ENCODE measurements around the gene CEMP1.

CEMP1 gene

DNA sequence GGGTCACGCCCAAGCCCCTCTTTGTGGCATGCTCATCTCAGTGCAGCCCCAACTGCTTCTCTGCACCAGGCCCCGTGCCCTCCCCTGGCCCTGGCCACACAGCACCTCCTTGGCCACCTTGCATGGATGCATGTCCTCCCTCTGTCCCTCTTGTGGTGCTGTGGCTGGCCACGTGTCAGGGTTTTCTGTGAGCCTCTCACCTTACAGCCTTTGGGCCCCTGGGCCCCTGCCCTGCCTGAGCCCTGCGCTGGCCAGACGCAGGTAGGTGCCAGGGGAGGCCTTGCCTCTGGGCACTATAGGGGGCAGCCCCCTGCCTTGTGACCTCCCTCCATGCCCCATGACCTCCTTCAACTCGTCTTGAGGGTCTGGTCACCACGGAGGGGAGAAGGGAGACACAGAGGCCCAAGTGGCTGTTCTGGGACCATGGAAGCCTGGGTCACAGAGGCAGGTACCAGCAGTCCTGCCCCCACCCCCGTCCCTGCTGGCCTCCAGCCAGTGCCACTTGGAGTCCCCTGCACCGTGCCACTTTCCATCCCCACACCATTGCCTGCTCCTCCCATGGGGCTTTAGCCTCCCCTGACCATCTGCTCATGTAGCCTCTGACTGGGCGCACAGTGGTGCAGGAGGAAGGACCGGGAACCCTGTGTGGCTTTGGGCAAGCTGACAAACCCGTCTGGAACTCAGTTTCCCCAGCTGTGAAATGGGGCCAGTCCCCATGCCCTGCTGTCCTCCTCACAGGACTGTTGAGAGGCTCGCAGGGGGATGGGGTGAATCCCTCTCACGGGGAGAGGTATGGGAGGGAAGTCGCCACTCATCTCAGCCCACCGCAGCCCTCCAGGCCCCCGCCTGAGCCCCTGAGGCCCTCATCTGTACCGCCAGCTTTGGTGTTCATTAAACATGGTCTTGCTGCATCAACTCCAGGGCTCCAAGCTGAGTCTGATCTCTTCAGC lies 29.0 kb downstream of the CEMP1 start:
- DNase-seq = no peak
- no peak for TF ChIP-seq POLR2A (IDR thresholded peaks at IDR 0.05; ENCODE audit: low read length)
- TF ChIP-seq GATA1 (IDR thresholded peaks at IDR 0.05; ENCODE audit: low read depth, low read length) = no peak

- TF ChIP-seq POLR2A (IDR thresholded peaks at IDR 0.05; ENCODE audit: low read length) (no peak), GATA1 (IDR thresholded peaks at IDR 0.05; ENCODE audit: low read depth, low read length) (no peak)
Observed at GRCh38 chr16:2500918-2501750, 30.1 kb downstream of the CEMP1 start.

DNA sequence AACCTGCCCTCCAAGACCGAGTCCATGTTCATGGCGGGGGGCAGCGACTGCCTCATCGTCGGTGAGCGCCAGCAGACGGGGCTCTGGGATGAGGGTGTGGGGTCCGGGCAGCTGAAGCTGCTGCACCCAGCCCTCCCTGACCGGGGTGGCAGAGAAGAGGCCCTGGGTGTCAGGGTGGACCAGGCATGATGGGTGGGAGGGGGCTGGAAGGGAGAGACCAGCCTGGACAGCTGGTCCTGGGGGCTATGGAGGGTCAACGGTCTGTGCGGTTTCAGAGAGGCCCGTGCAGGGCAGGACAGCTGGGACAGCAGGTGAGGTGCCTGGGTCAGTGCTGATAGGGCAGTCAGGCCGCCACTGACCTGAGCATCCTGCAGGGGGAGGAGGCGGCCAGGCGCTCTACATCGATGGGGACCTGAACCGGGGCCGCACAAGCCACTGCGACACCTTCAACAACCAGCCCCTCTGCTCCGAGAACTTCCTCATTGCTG lies 30.7 kb downstream of the CEMP1 start:
- no peak for DNase-seq
- TF ChIP-seq POLR2A (IDR thresholded peaks at IDR 0.05; ENCODE audit: low read length) (no peak), GATA1 (IDR thresholded peaks at IDR 0.05; ENCODE audit: low read depth, low read length) (no peak)

More at GRCh38 chr16:2500918-2501750, 30.1 kb downstream of the CEMP1 start:
- peak; percentile 82 to 91 for DNase-seq

GRCh38 chr16:2499890-2500429 lies 31.2 kb downstream of the CEMP1 start:
- TF ChIP-seq GATA1 (IDR thresholded peaks at IDR 0.05; ENCODE audit: low read depth, low read length) (no peak), POLR2A (IDR thresholded peaks at IDR 0.05; ENCODE audit: low read length) (no peak)
- DNase-seq = no peak

GRCh38 chr16:2499454-2499853 lies 31.8 kb downstream of the CEMP1 start:
- TF ChIP-seq POLR2A (IDR thresholded peaks at IDR 0.05; ENCODE audit: low read length) = no peak
- no peak for TF ChIP-seq GATA1 (IDR thresholded peaks at IDR 0.05; ENCODE audit: low read depth, low read length)
- DNase-seq = no peak

- TF ChIP-seq POLR2A (IDR thresholded peaks at IDR 0.05; ENCODE audit: low read length) (no peak), GATA1 (IDR thresholded peaks at IDR 0.05; ENCODE audit: low read depth, low read length) (no peak)
- DNase-seq = no peak
Observed at GRCh38 chr16:2498531-2499253, 32.5 kb downstream of the CEMP1 start.

DNA sequence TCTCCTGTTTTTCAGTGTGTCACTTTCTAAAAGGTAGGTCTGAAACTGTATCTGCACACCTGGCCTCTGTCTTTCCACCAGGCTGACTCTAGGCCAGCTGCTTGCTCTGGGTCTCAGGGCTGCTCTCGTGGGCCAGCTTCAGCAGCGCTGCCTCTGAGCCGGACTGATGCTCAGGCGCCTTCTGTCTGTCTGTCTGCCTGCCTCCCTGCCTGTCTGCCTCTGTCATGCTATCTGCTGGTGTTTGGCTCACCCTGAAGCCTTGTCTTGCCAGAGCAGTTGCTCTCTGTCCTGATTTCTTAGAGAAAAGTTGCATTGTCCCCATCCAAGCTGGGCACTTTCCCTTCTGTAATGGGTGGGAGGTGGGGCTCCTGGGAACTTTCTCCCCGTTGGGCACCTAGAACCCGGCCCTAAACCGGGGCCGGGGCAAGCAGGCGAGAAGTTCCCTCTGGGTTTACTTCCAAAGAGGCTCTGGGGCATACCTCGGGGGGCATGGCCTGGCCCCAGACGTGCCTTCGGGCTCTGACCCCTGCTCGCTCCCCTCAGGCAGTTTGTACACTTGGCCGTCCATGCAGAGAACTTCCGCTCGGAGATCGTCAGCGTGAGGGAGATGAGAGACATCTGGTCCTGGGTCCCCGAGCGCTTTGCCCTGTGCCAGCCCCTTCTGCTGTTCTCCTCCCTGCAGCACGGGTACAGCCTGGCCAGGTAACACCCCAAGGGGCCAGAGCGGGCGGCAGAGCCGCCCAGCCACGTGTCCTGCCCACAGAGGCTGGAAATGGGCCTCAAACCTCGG lies 33.3 kb downstream of the CEMP1 start:
- TF ChIP-seq POLR2A (IDR thresholded peaks at IDR 0.05; ENCODE audit: low read length) = no peak
- TF ChIP-seq GATA1 (IDR thresholded peaks at IDR 0.05; ENCODE audit: low read depth, low read length) = no peak
- no peak for DNase-seq

GRCh38 chr16:2497116-2497630 lies 34.0 kb downstream of the CEMP1 start:
- DNase-seq = peak; percentile 56 to 61
- no peak for TF ChIP-seq POLR2A (IDR thresholded peaks at IDR 0.05; ENCODE audit: low read length)
- TF ChIP-seq GATA1 (IDR thresholded peaks at IDR 0.05; ENCODE audit: low read depth, low read length) = no peak

GRCh38 chr16:2496223-2497115 lies 34.7 kb downstream of the CEMP1 start:
- no peak for DNase-seq
- no peak for TF ChIP-seq GATA1 (IDR thresholded peaks at IDR 0.05; ENCODE audit: low read depth, low read length)
- no peak for TF ChIP-seq POLR2A (IDR thresholded peaks at IDR 0.05; ENCODE audit: low read length)

GRCh38 chr16:2495041-2495440 lies 36.2 kb downstream of the CEMP1 start:
- TF ChIP-seq GATA1 (IDR thresholded peaks at IDR 0.05; ENCODE audit: low read depth, low read length) (no peak), POLR2A (IDR thresholded peaks at IDR 0.05; ENCODE audit: low read length) (no peak)

GRCh38 chr16:2494616-2495015 lies 36.6 kb downstream of the CEMP1 start:
- TF ChIP-seq POLR2A (IDR thresholded peaks at IDR 0.05; ENCODE audit: low read length) = no peak
- TF ChIP-seq GATA1 (IDR thresholded peaks at IDR 0.05; ENCODE audit: low read depth, low read length) = no peak
- DNase-seq = peak in 1 of 2 experiments; percentile 39

More at GRCh38 chr16:2495041-2495440, 36.2 kb downstream of the CEMP1 start:
- DNase-seq = no peak
